Measurements from ENCODE around the gene USP50.
"Not testable (repeated sequence)": the region's sequence is repeated elsewhere in the genome, so short reads cannot be mapped to it uniquely, and the experiment has no call there.

The USP50 gene

DNA sequence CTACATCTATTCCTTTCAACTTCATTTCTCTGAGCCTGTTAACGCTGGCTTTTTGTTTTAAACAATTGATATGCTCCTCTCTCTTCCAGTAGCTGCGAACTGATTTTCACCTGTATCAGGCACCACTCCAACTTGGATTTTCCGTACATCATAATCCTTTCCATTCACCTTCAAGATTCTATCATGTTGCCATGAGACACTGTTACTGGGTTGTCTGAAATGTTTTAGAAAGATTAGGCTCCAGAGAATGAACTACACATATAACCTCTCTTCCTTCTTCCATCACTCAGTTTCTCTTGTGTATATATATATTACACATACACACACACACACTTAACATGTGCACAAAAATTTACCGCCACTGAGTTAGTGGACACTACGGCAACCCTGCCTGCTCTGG, at the start of gene USP50:
USP50 (minus strand) TSS at position 101 of the 400 bp plus-strand sequence. CDS start 141 bp downstream, outside the sequence.
- Histone ChIP-seq H3K36me3 (ENCODE audit: control insufficient read depth, insufficient read depth, low read length) (no peaks in the 10 kb centered on the region), H3K9ac (ENCODE audit: low read length) (no peak within 1 kb of the TSS), H3K4me1 (ENCODE audit: control insufficient read depth, insufficient read depth, low read length) (peaks cover 4% of the 10 kb centered on the region; the same call in 1 of the 2 replicates), H3K4me3 (ENCODE audit: low read depth, low read length) (no peak within 1 kb of the TSS), H3K27ac (ENCODE audit: low read depth, low read length) (no peak within 1 kb of the TSS), H3K27me3 (ENCODE audit: control insufficient read depth, insufficient read depth, low read length) (no peaks in the 10 kb centered on the region), H3K9me3 (ENCODE audit: control insufficient read depth, insufficient read depth, low read depth, low read length) (no peaks in the 10 kb centered on the region)

DNA sequence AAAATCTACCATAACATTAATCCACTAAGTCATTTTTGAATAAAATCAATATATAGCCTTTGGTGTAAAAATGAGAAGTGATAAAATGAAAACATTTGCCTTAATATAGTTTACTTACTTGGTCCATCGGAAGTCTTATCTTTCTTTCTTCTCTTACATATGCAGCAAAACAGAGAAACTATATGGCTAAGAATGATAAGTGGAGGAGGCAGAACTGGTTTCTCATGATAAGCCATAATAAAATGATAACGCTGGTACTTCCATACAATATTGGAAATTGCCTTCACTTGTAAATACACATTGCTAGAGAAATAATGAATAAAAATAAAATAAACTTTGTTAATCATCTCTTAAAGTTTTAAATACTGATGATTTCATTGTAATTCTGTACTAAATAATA, 47.8 kb upstream of the USP50 start:
- Histone ChIP-seq H3K9me3 (ENCODE audit: control insufficient read depth, insufficient read depth, low read depth, low read length) (no peaks in the 10 kb centered on the region), H3K27me3 (ENCODE audit: control insufficient read depth, insufficient read depth, low read length) (no peaks in the 10 kb centered on the region), H3K27ac (ENCODE audit: low read depth, low read length) (no peak overlapping the region), H3K4me3 (ENCODE audit: low read depth, low read length) (no peak overlapping the region), H3K36me3 (ENCODE audit: control insufficient read depth, insufficient read depth, low read length) (peaks cover 82% of the 10 kb centered on the region), H3K9ac (ENCODE audit: low read length) (no peak overlapping the region), H3K4me1 (ENCODE audit: control insufficient read depth, insufficient read depth, low read length) (no peaks in the 10 kb centered on the region)

DNA sequence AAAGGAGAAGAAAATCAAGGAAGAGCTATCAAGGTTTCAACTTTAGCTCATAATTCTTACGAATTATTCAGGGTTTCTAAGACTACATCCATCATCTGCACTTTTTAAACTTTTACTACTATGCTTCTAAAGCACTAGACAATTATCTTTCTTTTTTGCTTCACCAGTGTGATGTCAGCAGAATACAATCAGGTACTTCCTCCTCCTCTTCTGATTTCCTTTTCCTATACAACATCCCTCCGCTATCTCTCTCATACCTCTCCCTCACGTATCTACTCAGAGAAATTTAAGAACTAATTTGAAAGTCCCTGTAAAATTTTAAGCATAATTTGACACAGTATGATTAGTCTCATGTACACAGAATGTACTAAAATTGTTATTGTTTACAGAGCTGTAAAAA, 47.3 kb upstream of the USP50 start:
- H3K9me3 ChIP-seq (ENCODE audit: control insufficient read depth, insufficient read depth, low read depth, low read length) = no peaks in the 10 kb centered on the region
- no peak overlapping the region for H3K9ac ChIP-seq (ENCODE audit: low read length)
- H3K4me1 ChIP-seq (ENCODE audit: control insufficient read depth, insufficient read depth, low read length) = no peaks in the 10 kb centered on the region
- peaks cover 83% of the 10 kb centered on the region for H3K36me3 ChIP-seq (ENCODE audit: control insufficient read depth, insufficient read depth, low read length)
- no peak overlapping the region for H3K4me3 ChIP-seq (ENCODE audit: low read depth, low read length)
- no peaks in the 10 kb centered on the region for H3K27me3 ChIP-seq (ENCODE audit: control insufficient read depth, insufficient read depth, low read length)
- H3K27ac ChIP-seq (ENCODE audit: low read depth, low read length) = no peak overlapping the region

DNA sequence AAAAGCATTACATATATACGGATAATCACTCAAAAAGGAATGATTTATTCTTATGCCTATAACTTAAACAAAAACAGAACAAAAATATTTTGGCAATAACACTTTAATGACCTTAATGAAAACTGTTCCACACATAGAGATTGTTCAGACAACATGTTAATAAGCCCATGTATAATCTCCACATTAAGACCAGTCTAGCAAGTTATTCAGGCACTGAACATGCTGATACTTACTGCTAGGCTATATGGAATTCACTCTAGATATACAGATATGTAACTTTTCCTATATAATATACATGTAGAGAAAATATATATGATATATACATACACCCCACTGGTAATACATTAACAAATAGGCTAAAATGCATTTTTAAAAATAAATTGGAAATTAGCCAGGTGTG, 43.8 kb upstream of the USP50 start:
- Histone ChIP-seq H3K4me1 (ENCODE audit: control insufficient read depth, insufficient read depth, low read length) (no peaks in the 10 kb centered on the region), H3K4me3 (ENCODE audit: low read depth, low read length) (no peak overlapping the region), H3K27me3 (ENCODE audit: control insufficient read depth, insufficient read depth, low read length) (no peaks in the 10 kb centered on the region), H3K9ac (ENCODE audit: low read length) (no peak overlapping the region), H3K27ac (ENCODE audit: low read depth, low read length) (no peak overlapping the region), H3K9me3 (ENCODE audit: control insufficient read depth, insufficient read depth, low read depth, low read length) (no peaks in the 10 kb centered on the region), H3K36me3 (ENCODE audit: control insufficient read depth, insufficient read depth, low read length) (peaks cover 87% of the 10 kb centered on the region)

DNA sequence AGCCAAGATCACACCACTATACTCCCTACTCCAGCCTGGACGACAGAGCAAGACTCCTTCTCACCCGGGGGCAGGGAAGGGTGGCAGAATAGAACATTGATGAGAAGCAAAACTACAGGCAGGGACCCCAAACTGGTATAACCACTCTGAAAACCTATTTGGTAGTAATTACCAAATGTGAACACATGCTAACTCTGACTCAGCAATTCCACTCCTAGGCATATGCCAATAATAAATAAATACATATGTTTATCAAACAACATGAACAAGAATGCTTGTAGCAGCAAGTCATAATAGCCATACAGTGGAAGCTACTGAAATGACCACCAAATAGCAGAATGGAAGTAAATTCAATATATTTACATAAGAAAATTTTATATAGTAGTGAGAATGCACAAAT, 31.0 kb upstream of the USP50 start:
- no peak overlapping the region for H3K4me3 ChIP-seq (ENCODE audit: low read depth, low read length)
- peaks cover 84% of the 10 kb centered on the region for H3K36me3 ChIP-seq (ENCODE audit: control insufficient read depth, insufficient read depth, low read length)
- no peak overlapping the region for H3K27ac ChIP-seq (ENCODE audit: low read depth, low read length)
- no peak overlapping the region for H3K9ac ChIP-seq (ENCODE audit: low read length)
- no peaks in the 10 kb centered on the region for H3K27me3 ChIP-seq (ENCODE audit: control insufficient read depth, insufficient read depth, low read length)
- no peaks in the 10 kb centered on the region for H3K9me3 ChIP-seq (ENCODE audit: control insufficient read depth, insufficient read depth, low read depth, low read length)
- no peaks in the 10 kb centered on the region for H3K4me1 ChIP-seq (ENCODE audit: control insufficient read depth, insufficient read depth, low read length)

DNA sequence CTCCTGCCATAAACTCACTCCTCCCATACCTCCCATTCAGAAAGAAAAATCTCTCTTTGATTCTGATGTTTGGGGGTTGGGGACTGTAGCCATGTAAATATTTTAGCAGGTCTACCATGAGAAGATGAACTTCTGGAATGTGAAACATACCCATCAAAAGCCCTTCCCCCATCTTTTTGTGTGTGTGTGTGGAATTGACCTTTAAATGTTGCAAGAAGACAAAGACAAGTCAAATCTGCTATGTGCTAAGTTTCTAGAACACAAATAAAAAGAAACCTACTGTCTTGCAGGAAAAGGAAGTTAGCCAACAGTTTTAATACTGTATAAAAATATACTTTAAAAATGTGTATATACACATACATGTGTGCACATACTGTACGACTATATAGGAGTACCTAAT, 29.7 kb upstream of the USP50 start:
- Histone ChIP-seq H3K27me3 (ENCODE audit: control insufficient read depth, insufficient read depth, low read length) (no peaks in the 10 kb centered on the region), H3K9ac (ENCODE audit: low read length) (no peak overlapping the region), H3K36me3 (ENCODE audit: control insufficient read depth, insufficient read depth, low read length) (peaks cover 84% of the 10 kb centered on the region), H3K27ac (ENCODE audit: low read depth, low read length) (no peak overlapping the region), H3K4me1 (ENCODE audit: control insufficient read depth, insufficient read depth, low read length) (no peaks in the 10 kb centered on the region), H3K4me3 (ENCODE audit: low read depth, low read length) (no peak overlapping the region), H3K9me3 (ENCODE audit: control insufficient read depth, insufficient read depth, low read depth, low read length) (no peaks in the 10 kb centered on the region)

DNA sequence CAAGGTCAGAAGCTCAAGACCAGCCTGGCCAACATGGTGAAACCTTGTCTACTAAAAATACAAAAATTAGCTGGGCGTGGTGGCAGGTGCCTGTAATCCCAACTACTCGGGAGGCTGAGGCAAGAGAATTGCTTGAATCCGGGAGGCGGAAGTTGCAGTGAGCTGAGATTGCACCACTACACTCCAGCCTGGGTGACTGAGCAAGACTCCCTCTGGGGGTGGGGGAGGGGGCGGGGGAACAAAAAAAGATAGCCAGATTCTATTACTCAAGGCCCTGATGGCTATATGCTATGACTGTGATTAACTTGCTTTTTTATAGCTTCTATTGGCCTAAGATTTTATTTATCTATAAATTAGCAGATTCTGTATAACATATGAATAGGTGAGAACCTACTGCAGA, 27.4 kb upstream of the USP50 start:
- peaks cover 86% of the 10 kb centered on the region for H3K36me3 ChIP-seq (ENCODE audit: control insufficient read depth, insufficient read depth, low read length)
- not testable (repeated sequence) for H3K4me1 ChIP-seq (ENCODE audit: control insufficient read depth, insufficient read depth, low read length); H3K4me3 ChIP-seq (ENCODE audit: low read depth, low read length); H3K9ac ChIP-seq (ENCODE audit: low read length); H3K27me3 ChIP-seq (ENCODE audit: control insufficient read depth, insufficient read depth, low read length); H3K9me3 ChIP-seq (ENCODE audit: control insufficient read depth, insufficient read depth, low read depth, low read length); H3K27ac ChIP-seq (ENCODE audit: low read depth, low read length)

DNA sequence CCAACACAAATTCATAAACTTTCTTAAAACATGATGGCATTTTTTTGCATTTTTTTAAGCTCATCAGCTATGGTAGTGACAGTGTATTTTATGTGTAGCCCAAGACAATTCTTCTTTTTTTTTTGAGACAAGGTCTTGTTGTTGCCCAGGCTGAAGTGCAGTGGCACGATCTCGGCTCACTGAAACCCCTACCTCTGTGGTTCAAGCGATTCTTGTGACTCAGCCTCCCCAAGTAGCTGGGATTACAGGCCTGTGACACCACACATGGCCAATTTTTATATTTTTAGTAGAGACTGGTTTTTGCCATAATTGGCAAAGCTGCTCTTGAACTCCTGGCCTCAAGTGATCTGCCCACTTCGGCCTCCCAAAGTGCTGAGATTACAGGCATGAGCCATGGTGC, 17.3 kb upstream of the USP50 start:
- Histone ChIP-seq H3K9me3 (ENCODE audit: control insufficient read depth, insufficient read depth, low read depth, low read length) (no peaks in the 10 kb centered on the region), H3K4me3 (ENCODE audit: low read depth, low read length) (no peak overlapping the region), H3K36me3 (ENCODE audit: control insufficient read depth, insufficient read depth, low read length) (peaks cover 49% of the 10 kb centered on the region), H3K27me3 (ENCODE audit: control insufficient read depth, insufficient read depth, low read length) (no peaks in the 10 kb centered on the region), H3K27ac (ENCODE audit: low read depth, low read length) (no peak overlapping the region), H3K9ac (ENCODE audit: low read length) (no peak overlapping the region), H3K4me1 (ENCODE audit: control insufficient read depth, insufficient read depth, low read length) (no peaks in the 10 kb centered on the region)

DNA sequence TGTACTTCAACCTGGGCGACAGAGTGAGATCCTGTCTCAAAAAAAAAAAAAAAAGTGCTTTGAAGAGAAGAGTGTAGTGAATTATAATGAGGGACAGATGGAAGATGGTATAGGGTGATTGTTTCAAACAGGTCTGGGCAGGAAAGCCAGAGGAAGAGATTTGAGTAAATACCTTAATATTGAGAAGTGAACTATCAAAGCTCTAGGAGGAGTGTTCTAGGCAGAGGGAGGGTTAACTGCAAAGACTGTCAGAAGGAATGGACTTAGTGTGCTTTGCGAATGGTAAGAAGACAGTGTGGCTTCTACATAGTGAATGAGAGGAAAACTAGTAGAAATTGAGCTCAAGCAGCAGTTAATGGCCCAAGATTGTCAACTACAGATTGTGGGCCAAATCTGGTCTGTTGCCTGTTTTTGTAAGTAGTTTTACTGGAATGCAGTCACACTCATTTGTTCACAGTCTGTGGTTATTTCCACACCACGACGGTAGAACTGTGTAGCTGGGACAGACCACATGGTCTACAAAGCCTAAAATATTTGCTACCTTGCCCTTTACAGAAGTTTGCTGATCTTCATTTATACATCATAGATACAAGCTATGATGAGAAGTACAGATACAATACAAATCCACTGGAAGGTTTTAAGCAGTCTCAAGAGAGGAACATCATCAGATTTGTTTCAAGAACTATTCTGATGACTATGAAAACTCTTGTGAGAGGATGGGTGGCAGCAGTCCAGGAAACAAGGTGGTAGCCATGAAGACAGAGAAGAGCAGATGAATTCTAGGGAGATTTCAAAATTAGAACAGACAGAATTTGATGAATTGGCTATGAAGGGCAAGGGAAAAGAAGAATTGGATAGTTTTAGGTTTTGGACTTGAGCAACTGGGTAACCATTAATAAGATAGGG, 16.5 kb upstream of the USP50 start:
- Histone ChIP-seq H3K36me3 (ENCODE audit: control insufficient read depth, insufficient read depth, low read length) (peaks cover 44% of the 10 kb centered on the region), H3K9me3 (ENCODE audit: control insufficient read depth, insufficient read depth, low read depth, low read length) (no peaks in the 10 kb centered on the region), H3K27ac (ENCODE audit: low read depth, low read length) (no peak overlapping the region), H3K4me3 (ENCODE audit: low read depth, low read length) (no peak overlapping the region), H3K4me1 (ENCODE audit: control insufficient read depth, insufficient read depth, low read length) (no peaks in the 10 kb centered on the region), H3K9ac (ENCODE audit: low read length) (no peak overlapping the region), H3K27me3 (ENCODE audit: control insufficient read depth, insufficient read depth, low read length) (no peaks in the 10 kb centered on the region)

DNA sequence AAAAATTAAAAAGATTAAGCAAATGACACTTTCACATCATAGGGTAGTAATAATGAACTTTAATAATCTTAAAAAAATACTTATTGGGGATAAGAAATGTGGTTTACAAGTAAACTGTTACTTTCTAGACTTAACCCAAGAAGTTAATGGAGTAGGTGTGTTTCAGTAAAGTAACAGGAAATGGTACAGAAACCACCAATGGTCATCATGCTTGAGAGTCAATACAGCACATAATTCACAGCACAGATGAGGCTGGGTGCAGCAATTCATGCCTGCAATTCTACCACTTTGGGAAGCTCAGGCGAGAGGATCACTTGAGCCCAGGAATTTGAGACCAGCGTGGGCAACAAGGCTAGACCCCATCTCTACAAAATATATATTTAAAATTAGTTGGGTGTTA, 11.5 kb upstream of the USP50 start:
- Histone ChIP-seq H3K4me1 (ENCODE audit: control insufficient read depth, insufficient read depth, low read length) (no peaks in the 10 kb centered on the region), H3K4me3 (ENCODE audit: low read depth, low read length) (no peak overlapping the region), H3K27me3 (ENCODE audit: control insufficient read depth, insufficient read depth, low read length) (no peaks in the 10 kb centered on the region), H3K9me3 (ENCODE audit: control insufficient read depth, insufficient read depth, low read depth, low read length) (no peaks in the 10 kb centered on the region), H3K27ac (ENCODE audit: low read depth, low read length) (no peak overlapping the region), H3K36me3 (ENCODE audit: control insufficient read depth, insufficient read depth, low read length) (peaks cover 30% of the 10 kb centered on the region), H3K9ac (ENCODE audit: low read length) (no peak overlapping the region)

DNA sequence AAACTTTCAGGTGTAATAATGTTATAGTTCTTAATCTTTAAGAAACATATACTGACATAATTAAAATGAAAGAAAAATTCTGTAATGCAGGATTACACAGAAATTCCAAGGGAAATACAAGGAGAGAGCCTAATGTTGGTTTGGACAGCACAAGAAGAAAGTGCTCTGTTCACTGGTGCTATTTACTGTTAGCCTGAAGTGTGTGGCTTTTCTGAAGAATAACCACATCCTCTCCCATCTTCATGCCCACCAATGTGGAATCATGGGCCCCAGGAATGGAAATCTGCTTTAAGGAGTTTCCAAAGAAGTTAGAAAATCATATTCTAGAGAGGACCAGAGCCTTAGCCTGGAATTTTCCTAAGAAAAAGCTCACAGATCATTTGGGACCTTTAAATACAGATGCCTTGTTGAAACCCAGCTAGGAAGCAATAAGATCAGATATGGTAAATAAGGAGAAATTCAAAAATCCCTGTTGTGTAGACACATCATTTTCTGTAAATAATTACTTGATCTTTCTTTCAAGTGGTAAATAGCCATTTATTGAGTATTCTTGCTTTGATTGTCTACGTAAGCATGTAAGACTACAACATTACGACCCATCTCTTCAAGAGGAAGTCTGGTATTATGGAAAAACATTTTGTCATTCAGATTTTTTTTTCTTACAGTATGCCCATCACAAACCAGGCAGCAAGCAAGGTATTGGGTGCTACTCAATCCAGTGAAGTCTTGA, 10.3 kb upstream of the USP50 start:
- Histone ChIP-seq H3K36me3 (ENCODE audit: control insufficient read depth, insufficient read depth, low read length) (peaks cover 21% of the 10 kb centered on the region), H3K4me1 (ENCODE audit: control insufficient read depth, insufficient read depth, low read length) (no peaks in the 10 kb centered on the region), H3K4me3 (ENCODE audit: low read depth, low read length) (no peak overlapping the region), H3K9me3 (ENCODE audit: control insufficient read depth, insufficient read depth, low read depth, low read length) (no peaks in the 10 kb centered on the region), H3K27ac (ENCODE audit: low read depth, low read length) (no peak overlapping the region), H3K27me3 (ENCODE audit: control insufficient read depth, insufficient read depth, low read length) (no peaks in the 10 kb centered on the region), H3K9ac (ENCODE audit: low read length) (no peak overlapping the region)
